NCI-H2227 treated with DMSO at 0.1 percent for 48 hours (cell line): ENCODE measurements around the gene TFF3.

Source experiments
- DNase-seq: peaks from one replicate; lab custom pipeline; 2025; lab: John Stamatoyannopoulos, UW

TFF3 gene

DNA sequence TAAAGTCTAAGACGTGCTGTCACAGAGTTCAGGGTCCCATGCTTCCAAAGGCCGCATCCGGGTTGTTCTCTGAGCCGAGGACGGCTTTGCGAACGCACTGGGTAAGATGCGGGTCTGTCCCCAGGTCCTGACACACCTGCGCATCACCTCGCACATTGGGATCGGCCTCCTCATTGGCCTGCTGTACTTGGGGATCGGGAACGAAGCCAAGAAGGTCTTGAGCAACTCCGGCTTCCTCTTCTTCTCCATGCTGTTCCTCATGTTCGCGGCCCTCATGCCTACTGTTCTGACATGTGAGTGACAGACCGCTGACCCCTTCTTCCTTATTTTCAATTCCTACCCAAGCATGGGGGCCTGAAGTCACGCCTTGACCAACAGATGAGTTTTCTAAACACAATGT is 25.3 kb downstream of the TFF3 start:
- DNase-seq, result no peak

DNA sequence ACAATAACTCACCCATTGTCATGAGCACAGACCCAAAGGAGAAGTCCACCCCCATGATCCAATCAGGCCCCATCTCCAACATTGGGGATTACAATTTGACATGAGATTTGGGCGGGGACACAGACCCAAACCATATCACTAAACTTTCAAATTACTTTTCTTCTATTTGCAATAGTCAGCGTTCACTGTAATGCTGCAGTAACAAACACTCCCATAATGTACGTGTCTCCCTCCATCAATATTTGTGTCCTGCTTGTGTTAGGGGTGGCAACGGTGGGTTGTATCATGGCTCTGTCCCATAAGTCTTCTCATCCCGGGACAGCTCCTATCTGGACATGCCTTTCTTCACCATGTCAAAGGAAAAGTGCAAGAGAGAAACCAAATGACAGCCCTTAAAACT is 26.2 kb downstream of the TFF3 start:
- DNase-seq, result no peak

DNA sequence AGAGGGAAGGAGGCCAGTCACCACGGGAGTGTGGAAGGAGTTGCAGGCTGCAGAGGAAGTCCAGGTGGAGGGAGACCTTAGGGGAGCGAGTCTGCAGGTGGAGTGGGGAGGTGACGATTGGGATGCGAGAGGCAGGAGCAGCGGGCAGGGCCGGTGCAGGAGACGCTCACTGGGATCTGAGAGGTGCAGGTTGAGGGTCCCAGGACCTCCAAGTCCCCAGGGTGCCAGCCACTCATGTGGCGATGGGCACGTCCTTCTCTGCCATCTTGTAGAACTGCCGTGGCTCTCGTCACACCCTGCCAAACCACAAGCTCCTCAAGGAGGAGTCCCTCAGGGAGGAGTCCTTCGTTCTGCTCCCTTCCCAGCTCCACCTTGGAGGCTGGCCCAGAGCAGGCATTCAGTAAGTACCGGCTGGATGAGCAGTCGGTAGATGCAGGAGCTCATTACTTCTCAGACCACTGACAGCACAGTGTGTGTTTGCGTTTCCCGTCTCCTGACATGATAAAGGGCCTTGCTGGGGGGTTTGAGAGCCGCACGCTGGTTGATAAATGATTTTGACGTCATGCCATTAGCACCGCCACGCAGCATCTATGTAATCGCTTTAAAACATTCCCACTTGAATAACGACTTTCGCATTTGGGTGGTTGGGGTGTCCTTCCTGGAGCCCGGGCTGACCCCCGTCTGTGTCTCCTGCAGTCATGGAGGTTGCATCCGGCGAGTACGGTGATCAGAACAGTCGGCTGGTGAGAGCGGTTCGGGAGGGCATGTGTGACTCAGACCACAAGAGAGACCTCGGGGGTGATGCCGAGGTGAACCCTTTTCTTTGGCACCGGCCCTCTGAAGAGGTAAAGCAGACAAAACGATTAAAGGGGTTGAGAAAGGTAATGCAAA is 27.8 kb downstream of the TFF3 start:
- DNase-seq, result no peak

DNA sequence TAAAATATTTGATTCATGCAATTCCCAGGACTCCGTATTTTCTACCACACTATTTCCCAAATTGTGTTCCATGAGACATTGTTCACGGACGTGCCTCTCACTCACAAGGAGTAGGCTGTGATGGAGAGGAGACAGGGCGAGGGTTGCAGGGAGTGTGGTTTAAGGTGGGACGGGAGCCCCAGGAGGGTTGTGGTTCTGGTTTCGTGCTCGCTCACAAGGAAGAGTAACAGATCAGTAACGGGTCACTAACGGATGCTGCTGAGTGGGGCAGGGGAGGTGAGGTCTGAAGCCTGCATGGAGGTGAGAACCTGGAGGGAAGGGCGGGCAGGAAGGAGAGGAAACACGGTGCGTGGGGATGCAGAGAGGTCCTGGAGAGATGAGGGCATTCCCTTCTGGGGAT is 28.8 kb downstream of the TFF3 start:
- DNase-seq, result no peak

DNA sequence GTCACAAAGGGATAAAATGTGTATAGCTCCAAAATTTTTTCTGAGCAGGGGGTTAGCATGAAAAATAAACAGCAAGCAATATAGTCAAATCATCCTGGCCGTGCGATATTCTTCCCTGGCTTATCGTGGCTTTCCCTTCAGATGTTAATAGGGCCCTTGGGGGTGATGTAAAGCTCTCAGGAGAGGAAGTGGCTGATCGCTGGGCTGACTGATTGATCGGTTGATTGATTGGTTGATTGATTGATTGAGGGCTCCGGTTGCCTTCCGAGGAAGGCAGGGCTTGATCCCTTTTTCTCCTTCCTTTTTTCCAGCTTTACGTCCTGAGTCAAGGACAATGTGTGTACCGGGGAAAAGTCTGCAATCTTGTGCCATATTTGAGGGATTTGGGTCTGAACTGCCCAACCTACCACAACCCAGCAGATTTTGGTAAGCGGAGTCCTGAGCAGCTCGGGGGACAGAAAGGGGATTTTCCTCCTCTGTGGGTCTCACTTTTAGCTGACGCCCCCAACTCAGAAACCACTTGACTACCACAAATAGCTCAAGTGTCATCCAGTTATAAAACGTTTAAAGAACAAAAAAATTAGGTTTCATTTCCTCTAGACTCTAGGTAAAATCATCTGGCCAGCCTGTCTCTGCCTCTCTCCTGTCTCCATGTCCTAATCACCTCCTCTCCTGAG is 29.5 kb downstream of the TFF3 start:
- no peak for DNase-seq

DNA sequence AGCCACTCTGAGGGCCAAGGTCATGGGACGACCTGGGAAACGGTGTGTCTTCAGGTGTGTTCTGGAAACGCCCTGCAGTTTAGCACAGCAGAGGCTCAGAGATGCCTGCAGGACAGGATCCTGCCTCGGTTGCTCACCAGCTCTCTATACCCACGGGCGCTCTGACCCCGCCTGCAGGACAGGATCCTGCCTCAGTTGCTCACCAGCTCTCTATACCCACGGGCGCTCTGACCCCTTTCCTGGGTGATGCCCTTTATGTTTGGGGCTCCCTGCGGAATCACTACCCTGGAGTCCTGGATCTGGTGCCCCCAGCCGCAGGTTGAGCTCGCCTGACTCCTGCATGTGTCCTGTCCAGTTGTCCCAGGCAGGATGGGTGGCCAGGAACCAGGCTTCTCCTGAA is 32.5 kb downstream of the TFF3 start:
- no peak for DNase-seq

DNA sequence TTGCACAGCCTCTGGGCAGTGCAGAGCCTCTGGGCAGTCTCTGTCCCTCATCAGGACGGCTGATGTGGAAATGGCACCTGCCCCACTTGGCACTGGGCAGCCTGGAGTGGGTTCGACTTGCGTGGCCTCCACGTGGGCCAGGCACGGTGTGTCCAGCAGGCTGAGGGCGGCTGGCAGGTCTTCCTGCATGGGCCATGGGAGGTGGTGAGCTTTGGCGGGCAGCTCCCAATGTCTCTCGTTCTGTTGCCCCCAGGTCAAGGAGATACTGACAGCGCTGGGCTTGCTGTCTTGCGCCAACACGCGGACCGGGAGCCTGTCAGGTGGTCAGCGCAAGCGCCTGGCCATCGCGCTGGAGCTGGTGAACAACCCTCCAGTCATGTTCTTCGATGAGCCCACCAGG is 33.2 kb downstream of the TFF3 start:
- DNase-seq, result no peak

DNA sequence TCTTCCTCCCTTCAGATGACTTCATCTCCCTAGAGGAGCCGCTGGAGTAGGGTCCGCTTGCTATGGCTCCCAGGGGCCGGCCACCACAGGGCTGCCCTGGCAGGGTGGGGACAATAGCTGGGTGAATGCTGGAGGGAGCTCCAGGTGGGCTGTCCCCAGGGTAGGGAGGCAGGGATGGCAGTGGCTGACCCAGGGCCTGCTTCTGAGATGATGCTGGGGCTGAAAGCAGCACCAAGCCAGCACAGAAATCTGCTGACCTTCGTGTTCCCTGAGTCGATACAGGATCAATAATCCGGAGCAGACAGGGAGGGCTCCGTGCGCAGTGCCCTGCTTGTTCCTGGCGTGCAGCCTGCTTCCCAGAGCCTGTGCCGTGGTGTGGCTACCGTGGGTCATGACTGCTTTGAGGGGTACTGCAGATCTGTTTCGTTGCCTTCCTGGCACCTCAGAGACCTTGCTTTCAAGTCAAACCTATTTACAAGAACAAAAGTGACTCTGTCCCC is 34.0 kb downstream of the TFF3 start:
- no peak for DNase-seq

DNA sequence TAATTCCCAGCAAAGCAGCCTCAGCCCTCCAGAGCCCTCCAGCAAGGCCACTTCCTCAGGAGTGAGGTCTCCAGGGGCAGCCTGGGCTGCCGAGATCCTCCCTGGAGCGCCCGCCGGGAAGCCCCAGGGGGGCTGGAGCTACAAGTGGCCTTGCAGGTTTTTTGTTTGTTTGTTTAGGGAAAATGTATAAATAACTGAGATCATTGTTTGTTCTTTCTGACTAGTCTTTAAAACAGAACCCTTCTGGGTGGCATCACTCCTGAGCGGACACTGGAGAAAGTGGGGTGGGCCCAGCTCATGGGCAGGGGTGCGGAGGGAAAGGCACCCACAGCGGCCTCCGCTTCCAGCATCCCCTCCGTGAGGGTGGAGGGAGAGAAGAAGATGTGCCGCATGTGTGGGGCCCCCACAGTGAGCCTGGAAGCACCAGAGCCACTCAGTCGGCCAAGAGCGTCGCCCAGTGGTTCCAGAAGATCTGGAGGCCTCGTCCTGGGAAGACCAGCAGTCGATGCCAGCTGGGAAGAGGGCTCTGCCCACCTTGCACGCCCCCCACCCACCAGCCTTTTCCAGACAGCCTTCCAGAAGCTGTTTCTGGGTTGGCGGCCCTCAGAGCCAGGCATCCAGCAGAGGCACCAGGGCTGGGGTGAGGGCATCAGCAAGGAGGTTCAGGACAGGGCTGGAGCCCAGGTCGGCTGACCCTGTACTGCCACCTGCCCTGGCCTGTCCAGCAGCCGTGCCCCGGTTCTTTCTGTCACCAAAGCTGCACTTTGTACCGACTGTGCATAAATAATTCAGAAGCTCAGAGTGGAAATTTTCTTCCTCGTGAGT is 34.6 kb downstream of the TFF3 start:
- DNase-seq, result no peak

DNA sequence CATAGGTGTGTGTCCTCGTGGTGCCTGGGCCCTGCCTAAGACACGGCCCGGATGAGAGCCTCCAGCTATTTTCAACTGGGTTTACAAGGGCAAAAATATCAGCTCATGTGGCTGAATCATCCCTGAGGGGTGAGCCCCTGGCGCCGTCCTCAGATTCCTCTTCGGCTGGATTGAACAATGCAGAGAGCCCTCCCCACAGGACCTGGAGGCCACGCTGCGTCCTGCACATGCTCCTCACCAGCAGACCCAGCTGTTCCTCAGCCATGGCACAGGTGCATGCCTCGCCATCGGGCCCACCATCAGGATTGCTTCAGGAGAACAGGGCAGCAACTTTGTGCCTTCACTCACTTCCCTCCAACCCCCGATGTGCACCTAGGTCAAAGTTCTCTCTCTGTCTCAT is 35.3 kb downstream of the TFF3 start:
- no peak for DNase-seq

DNA sequence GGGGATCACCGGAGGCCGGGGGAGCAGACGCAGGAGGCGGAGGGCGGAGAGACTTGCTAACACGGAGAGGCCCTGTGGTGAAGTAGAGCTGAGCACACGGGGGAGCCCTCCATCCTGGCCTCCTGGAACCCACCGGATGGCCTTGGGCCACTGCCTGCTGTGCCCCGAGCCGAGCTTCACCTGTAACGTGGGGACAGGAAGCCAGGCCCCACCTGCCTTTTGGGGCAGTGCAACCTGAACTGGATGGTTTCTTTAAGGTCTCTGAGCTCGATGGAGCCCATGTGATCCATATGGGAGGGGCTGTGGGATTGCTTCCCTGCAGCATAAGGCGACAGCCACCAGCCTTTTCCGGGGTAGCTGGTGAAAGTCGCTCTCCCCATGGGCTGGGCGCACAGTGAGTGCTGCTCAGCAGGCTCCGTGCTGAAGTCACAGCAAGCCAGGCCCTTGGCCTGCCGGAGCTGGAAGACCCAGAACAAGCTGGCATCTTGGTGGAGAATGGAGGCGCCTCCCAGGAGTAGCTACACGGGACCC is 35.8 kb downstream of the TFF3 start:
- no peak for DNase-seq

DNA sequence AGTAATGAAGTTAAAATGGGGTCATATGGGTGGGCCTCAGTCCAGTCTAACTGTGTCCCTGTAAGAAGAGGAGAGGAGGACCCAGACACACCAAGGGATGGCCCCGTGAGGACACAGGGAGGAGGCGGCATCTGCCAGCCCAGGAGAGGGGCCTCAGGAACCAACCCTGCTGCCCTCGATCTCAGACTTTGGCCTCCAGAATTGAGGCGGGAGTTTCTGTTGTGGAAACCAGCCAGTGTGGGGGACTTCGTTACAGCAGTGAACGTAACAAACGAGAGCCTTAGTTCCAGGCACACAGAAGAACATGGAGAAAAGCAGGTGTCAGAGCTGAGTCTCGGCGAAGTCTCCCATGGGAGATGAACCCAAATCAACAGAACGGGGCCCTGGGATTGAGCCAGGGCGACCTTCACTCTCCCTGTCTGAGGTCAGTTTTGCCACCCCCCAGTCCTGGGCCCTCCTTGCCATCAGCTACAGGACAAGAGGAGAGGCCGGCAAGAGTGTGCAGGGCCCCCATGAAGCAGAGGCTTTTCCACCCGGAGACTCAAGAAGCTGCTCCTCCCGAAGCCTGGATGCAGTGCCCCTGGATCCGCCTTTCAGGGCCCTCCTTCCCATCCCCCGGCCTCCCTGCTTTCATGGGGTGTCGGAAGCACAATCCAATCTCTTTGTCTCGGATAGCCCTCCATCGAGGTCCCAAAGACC is 36.6 kb downstream of the TFF3 start:
- DNase-seq, result no peak

DNA sequence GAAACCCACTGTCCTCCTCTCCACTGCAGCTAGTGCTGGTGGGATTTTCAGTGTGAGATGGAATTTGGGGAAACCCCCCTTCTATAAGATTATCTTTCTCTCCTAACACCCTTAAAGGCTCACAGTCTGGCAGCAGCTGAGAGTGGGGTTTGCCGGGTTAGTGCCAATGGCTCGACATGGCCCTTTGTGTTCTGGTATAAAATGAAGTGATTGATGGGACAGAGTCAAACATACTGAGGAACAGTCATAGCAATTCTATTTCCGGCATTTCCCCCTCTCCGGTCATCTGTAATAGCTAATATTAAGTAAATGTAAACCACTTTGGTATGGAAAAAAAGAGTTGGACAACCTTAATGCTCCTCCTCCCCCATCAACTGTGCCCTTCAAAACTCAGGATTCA is 37.6 kb downstream of the TFF3 start:
- no peak for DNase-seq

DNA sequence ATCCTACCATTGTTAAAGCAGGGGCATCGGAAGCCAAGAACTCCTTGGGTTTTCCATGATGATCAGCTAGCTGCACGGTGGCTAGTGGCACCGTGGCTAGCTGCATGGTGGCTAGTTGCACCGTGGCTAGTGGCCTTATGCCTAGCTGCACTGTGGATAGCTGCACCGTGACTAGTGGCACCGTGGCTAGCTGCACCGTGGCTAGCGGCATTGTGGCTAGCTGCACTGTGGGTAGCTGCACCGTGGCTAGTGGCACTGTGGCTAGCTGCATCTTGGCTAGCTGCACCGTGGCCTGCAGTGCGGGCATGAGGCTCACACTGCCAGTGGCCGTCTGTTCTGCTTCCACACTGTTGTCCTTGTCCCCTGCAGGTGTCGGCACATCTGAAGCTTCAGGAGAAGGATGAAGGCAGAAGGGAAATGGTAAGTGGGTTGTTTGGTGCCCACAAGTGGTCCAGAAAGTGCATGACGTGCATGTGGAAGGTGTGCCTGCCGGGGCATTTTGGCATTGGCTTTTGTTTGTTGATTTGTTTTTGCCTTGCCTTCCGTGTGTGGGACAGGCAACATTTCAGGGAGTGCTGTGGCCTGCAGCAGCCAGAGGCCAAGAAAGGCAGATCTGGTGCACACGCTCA is 38.6 kb downstream of the TFF3 start:
- no peak for DNase-seq

DNA sequence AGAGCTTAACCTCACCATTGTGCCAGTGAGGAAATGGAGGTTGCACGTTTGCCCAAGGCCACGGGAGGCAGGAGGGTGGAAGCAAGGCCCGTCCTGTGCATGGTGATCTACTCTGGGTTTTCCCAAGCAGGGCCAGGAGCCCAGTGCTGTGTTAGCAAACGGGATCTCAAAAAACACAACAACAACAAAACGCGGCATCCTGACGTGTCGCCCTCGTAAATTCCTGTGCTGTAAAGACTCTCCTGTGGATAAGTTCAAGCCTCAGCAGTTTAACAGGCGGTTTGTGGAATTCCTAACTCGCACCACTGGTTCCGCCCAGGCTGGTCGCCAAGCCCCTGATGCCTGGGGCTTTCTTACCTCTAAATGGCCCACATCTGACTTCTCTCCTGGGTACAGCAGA is 39.1 kb downstream of the TFF3 start:
- no peak for DNase-seq

DNA sequence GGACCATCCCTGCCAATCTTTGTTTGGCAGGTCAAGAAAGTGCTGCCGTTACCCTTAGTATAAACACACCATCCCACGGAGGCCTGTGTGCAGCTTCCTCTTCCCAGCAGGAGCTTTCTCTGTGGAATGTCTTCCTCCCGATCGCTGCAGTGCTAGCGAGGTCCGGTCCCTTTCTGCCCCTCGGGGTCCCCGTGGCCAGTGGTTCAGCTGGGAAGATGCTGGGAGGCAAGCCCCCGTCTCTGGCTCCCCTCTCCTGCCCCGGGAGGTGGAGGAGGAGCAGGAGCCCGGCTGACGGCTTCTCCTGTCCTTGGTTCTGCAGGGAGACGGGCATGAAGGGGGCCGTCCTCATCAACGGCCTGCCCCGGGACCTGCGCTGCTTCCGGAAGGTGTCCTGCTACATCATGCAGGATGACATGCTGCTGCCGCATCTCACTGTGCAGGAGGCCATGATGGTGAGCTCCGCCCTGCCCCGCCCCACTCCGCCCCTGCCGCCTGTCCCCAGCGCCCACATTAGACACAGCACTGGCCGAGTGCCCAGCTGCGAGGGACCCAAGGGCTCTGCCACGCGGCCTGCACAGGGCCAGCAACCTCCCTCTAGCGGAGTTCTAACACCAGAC is 42.1 kb downstream of the TFF3 start:
- no peak for DNase-seq

DNA sequence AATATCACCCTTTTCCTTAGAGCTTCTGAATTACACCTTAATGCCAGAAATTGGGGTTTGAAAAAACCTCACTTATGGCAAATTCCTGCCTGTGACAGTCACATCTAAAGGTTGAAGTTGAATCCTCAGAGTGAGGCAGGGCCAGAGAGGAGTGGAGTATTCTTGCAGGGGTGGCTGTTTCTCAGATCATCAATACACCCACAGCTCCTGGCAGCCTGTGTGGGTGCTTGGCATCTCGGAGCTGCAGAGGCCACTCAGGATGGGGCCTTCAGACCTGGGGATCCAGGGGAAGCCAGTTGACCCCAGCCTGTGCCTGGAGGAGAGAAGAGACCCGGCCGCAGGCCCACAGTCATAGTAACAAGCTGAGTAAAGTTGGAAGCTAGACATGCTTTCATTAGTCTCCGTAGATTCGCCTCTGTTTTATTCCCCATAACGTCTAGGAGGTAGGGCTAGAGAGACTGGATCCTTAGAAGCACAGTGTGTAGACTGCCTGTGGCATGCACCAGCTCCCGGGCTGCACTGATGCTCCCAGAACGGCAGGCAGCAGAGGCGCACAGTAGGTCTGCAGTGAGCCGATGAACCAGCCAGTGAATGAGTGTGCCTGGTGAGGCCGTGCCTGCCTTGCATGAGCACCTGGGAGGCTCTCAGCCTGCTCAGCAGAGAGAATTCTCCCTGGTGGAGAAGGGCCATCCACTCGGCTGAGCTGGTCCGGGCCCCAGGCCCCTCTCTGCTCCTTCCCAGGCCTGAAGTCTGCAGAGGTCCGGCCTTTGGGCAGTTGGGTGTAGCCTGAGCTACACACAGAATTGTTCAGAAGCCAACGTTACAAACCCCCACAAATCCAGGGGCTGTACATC is 42.9 kb downstream of the TFF3 start:
- DNase-seq, result no peak

DNA sequence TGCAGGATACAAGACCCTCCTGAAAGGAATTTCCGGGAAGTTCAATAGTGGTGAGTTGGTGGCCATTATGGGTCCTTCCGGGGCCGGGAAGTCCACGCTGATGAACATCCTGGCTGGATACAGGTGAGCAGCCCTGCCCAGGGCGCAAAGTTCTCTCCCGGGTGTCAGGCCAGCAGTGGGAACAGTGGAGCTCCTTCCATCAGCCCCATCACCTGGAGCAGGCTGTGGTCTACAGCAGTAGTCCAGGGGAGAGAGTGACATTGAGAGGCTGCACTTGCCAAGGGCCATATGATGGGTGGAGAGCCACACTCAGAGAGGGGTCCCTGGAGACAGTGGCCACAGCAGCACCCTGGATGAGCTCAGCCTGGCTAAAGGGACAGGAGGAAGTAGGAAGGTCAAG is 44.1 kb downstream of the TFF3 start:
- no peak for DNase-seq

DNA sequence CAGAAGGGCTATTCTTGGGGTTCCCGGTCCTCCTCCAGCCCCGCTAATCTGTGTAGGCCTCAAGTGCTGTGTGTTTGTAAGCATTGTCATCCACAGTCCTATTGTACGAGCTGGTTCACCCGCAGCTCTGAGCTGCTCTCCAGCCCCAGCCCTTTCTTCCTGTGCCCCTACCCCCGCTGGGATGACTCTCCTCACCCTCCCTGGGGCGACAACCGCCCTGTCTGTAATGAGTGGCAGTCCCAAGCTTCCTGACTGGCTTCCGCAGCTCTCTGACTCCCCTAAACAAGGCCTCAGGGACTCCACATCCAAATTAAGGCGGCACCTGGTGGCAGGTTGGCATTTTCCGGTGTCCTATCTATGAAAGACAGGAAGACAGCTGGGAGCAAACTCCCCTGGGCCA is 45.8 kb downstream of the TFF3 start:
- DNase-seq, result no peak
